HG02759 (cell line): ENCODE measurements around the gene DISC1.

Experiments
- ATAC-seq: cut with Tn5 transposase; IDR thresholded peaks from one replicate; pipeline ENCODE4 v1.9.1; 2021; ENCODE audit warnings: mild to moderate bottlenecking, moderate library complexity; ENCODE audit not compliant: unreplicated experiment

The DISC1 gene

DNA sequence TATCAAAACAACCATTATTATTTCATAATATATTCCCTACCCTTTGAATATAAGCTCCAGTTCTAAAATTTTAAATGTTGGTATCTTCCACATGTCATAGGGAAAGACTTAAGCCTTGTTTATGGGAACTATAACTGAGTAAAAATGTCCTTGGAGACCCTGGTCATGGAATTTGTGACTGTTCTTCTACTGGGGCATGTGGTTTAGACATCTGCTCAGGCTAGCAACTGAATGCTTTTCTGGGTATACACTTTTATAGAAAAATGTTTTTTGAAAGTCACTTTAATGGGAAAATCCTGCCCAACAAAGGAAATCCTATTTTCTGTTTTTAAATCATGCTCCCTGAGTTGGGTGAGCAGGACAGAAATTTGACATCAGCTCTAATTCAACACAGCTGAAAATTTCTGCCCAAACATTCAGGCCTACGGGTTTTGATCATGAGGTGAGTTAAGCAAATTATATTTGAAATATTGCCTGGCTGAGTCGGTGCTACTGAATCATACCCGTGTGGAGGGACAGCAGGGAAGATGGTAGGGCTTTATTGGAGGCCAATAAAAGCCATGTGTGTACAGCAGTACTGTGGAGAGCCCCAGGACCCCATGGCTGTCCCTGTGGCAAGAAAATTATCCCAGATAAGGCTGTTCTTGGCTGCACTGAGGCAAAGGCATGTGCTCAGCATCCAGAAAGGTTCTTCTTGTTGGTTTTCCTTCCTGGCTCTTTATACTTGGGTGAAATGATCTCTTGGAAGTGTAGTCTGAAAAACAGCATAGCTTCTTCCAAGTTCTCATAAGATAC lies 391.8 kb downstream of the DISC1 start:
- no peak for ATAC-seq

DNA sequence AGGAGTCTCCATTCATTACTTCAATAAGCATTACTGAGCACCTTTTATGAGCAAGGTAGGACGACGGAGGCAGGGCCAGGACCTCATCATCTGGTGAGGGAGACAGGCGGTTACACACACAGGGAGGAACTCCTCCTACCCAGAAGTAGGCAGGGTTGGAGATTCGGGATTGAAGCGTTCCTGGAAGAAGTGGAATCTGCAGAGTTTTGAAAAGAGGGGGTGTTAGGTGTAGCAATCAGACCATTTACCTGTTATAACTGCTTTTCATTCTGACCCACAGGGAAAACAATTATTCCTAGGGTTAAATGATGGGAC lies 392.4 kb downstream of the DISC1 start:
- ATAC-seq: no peak

DNA sequence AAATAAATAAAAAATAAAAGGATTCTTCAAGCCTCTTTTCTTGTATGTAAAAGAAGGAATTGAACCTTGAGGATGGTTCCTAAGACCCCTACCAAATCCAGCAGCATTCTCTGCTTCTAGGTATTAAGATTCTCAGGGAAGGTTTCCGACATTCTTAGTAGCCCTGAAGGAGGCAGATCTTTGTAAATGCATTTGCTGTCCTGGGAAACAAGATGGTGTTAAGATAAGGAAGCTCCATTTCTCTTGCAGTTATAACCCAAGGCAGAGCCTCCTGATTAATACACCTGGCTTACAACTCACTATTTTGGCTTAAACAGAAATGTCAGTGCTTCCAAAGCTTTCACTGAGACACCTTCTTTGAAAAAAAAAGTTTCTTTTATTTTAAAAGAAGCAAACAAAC lies 393.8 kb downstream of the DISC1 start:
- no peak for ATAC-seq

DNA sequence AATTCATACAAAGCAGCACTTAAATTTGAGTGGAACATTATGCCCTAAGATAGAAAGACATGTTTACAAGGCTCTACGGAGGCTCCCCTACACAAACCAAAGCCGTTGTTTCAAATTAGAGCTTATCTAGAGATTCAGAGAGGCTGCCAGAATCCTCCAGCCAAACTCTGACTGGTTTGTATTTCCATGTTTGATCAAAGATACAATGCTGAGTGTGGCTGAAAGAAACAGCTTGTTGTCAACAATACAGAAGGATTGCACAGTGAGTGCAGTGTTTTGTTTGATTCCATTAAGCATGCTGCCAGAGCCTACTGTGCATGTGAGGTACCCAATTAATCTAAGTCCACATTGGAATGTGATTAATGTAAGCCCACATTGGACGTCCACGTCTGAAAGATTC lies 402.7 kb downstream of the DISC1 start:
- ATAC-seq: no peak

DNA sequence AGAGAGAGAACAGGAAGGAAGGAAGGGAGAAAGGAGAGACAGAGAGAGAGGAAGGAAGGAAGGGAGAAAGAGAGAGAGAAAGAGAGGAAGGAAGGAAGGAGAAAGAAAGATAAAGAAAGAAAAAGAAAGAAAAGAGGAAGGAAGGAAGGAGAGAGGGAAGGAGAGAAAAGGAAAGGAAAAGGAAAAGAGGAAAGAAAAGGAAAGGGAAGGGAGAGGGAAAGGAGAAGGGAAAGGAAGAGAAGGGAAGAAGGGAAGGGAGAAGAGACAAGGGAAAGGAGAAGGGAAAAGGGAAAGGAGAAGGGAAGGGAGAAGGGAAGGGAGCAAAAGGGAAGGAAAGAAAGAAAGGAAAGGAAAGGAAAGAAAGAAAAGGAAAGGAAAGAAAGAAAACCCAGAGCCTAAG lies 404.6 kb downstream of the DISC1 start:
- ATAC-seq: no peak

DNA sequence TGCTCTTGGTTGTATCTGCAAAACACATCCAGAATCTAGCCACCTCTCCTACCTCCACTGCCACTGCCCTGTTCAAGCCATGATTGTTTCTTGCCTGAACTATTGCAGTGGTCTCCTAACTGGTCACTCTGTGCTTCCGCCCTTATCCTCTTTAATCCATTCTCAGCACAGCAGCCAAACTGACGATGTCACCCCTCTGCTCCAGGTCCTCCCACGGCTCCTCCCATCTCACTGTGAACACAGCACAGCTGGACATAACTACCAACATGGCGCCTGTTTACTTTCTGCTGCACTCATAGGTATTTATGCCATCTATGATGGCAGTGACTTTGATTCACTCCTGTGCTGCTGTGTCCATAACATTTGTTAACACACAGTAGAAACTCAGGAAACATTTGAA lies 406.7 kb downstream of the DISC1 start:
- no peak for ATAC-seq

DNA sequence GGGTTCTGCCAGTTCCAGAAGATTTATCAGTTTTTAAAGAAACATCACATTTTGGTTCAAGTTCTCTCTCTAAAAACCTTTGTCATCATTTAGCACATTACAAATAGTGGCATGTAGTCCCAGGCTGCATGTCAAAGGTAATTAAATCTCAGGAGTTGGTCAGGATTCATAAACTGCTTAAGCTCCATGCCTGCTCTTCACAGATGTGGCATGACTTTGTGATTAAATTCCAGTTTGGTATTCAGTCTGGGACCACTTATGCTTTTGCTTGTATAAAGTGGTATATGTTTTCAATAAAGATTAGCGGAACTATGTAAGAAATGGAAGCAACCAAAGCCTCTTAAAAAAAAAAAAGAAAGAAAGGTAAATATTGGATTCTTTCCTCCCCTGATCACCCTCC lies 408.0 kb downstream of the DISC1 start:
- no peak for ATAC-seq

DNA sequence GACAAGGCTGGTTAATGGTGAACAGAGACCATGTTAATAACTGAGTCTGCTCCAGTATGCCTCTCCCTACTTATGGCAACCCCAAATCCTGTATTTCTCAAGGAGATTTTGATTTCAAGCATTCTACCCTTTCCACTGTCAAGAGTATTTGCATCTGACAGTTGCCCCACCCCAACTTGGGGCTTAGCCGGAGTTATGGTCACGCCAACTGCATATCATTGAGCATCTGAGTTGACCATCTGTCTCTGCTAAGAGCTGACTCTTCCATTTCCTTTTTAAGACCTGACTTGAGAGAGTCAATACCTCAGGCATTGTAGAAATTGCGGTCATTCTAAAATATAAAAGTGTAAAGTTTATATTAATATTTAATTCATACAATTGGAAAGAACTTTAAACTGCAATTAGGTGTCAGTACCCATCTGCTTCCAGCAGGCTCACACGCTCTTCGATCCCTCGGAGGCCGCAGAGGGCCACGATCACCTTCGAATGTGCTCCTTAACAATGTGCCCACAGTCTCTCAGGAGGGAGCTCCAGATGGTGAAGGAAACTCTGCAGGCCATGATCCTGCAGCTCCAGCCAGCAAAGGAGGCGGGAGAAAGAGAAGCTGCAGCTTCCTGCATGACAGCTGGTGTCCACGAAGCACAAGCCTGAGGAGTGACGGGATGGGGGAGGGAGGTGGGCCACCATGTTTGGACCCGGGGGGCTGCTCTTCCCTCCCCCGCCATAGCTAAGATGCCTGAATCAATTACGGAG lies 409.8 kb downstream of the DISC1 start:
- no peak for ATAC-seq

DNA sequence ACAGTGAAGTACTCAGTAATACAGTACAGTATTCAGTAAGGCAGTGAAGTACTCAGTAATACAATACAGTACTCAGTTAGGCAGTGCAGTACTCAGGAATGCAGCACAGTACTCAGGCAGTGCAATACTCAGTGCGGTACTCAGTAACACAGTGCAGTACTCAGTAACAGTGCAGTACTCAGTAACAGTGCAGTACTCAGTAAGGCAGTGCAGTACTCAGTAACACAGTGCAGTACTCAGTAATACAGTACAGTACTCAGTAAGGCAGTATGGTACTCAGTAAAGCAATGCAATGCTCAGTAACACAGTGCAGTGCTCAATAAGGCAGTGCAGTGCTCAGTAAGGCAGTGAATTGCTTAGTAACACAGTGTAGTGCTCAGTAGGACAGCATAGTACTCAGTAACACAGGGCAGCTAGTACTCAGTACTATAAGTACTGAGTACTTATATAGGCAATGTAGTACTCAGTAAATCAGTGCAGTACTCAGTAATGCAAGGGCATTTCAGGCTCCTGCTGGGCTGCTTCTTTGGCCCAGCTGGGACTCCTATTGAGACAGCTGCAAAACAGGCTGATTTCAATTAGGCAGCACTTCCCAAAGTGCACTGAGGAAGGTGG lies 411.3 kb downstream of the DISC1 start:
- no peak for ATAC-seq

DNA sequence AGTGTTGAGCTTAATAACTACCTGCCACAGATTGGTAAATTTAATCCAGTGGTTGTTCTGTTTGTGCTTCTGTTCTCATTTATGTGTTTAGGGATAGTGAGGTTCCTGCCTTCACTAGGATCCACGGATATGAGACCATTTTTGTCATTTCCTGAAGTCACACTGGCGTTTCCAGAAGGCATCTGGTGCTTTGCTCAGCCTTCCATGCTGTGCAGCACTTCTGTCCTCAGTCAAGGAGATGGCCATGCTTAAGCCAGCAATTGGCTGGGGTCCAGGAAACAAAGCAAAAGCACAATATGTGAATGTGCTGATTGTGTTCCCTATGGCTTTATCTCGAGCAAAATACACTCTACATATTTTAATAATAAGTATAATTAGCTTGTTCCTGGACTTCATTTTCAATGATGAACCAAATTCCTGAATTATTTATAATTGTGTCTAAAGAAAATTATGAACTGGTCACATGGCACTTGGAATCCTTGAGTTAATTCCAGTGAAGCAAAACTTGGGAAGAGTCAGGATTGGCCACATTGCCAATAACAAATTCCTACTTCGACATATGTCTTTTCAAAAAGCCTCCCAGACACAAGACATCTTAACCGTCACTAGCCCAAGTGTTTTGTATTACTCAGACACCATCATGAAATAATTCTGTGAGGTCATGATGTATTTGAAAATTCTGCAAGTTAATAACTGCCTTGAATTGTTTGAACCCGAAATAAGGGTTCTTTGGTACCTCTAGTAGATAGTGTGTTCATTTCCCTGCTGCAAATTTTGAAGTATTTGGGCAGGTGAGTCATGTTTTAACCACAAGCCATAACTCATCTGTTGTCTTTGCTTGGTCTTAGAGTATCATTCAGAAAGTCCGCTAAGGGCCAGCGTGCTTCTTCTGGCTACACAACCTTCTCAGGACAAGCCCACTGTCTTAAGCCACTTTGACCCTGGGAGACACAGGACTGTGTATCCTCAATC lies 412.4 kb downstream of the DISC1 start:
- ATAC-seq: no peak

DNA sequence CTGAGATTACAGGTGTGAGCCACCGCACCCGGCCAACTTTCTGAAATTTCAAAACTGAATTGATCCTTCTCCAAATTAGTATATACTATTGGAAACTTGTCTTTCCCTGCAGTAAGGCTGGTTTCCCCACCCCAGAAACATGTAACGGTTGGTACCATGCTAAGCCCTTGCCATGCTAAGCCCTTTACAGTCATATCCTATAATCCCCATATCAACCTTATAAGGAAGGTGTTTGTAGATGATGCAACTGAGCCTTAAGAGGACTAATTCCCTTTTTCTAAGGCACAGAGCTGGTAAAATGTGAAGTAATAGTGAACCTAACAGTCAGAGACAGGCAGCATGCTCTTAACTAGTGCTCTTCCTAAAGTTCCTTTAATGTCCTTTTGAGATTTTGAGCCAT lies 413.7 kb downstream of the DISC1 start:
- no peak for ATAC-seq

DNA sequence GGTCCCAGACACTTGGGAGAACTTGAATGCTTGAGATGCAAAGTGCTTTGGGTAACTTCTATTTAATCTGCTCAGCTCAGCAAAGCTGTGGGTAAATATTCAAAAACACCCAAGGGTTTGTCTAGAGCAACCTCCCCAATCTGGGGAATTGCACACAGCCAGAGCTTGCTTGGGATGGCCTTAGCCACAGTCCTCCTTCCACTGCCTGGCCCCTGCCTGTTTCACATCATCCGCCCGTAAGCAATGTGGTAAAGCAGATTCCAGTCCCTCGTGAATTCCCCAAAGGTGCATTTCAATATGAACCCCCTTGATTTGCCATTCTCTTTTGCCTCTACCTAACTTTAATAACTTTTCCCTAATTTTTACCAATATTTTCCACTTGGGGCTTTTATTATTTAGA lies 418.1 kb downstream of the DISC1 start:
- ATAC-seq: no peak

DNA sequence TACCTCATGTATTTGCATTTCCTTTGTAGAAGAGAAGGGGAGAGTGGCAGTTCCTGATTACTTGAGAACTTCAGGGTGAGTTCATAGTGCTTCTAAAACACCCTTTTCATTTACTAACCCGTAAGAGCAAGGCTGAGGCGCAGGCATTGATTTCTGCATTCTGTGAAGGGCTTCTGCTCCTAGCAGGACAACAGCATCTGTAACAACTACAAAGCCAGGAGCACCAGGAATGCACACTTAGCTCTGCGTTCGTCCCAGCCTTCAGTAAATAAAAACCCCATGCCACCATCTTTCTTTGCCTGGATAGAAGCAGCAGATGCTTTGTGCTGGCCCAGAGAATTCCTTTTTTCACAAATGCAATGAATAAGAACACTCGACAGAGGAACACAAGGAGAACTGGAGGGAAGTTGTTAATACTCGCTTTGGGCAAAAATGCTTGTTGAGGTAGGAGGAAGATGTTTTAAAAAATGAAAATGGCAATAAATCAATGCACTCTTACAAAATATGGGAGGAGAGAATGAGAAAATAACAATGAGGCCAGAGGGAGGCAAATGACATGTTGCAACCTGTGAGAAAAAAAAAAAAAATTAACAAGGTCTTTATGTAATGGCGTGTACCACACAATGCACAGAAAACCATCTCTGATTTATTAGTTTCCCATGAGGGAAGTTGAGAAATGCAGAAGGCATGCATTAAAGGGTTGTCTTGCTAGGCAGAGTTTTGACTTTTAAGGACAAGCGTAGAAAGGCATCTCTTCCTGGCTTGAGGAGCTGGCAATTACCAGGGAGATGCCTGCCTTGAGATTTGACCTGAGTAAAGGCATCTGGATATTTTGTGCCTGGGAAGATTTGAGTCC lies 418.8 kb downstream of the DISC1 start:
- no peak for ATAC-seq

DNA sequence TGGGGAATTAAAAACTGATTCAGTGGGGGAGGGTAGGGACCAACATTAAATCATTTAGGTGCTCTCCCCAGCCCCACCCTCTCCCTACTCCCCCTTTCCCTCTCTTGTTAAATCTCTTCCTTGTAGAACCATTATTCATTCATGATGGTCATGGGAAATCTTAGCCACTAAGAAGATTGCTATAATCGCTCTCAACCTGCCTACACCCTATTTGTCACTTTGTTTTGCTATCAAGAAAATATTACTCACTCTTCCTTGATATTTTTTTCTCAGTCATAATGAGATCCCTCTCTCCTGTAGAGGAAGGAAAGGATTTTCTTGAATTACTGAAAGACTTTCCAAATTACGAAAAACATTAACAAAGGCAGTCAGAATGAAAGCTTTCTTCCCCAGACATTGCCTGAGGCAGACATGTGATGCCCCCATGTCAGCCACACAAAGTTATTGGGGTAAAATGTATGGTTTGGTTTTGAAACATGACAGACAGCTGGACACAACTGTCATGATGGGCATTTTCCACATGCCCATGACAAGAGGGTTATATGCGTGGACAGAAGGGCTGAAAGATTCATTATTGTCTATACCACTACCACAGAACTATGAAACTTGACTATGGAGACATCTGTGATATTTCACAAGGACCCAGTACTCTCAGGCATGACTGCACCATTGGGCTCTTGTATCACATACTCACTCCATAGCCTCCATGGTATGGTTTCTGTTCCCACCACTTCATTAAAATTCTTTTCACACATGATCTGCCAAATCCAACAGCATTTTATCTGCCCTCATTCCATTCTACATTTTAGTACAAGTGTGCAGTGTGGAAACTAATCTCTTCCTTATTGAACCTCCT lies 420.1 kb downstream of the DISC1 start:
- no peak for ATAC-seq

DNA sequence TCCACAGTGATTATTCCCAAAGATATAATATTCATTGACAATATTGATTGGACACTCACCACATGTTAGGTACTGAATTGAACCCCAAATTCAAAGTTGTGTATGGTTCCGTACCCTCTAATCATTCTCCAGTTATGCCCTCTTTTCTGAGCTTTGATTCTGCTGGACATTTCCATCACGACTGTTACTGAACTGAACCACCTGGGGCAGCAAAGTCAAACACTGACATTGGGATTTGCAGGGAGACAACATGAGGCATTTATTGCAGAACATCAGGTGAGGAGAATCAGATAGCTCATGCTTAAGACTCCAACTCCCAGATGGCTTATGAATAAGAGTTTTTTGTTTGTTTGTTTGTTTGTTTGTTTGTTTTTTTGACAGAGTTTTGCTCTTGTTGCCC lies 420.9 kb downstream of the DISC1 start:
- ATAC-seq: no peak

DNA sequence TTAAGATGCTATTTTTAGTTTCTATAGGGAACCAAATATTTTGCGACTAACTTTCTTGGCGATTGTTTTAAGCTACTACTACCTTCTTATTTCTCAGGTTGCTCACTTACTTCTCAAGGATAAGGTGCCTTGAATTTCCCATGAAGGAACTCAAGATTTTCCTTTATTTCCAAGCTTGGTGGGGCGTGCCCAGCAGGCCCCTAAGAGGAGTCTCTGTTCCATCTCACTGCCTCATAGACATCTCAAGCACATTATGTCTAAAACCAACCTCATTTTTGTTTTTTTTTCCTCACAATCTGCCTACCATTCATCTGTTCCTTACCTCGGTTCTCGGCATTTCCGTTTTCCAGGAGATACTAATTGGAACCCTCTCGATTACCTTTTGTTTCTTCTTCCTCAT lies 421.9 kb downstream of the DISC1 start:
- ATAC-seq: no peak

DNA sequence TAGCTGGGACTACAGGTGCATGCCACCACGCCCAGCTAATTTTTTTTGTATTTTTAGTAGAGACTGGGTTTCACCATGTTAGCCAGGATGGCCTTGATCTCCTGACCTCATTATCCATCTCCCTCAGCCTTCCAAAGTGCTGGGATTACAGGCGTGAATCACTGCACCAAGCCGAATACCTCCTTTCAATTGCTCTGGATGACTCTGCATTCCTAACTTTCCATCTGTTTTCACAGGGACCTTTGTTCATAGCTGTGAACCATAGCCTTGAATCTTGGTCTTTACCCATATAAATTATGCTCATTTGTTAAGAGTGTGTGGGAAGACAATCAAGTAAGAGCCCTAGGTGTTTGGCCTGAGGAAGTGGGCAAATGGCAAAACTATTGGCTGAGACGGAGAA lies 422.7 kb downstream of the DISC1 start:
- no peak for ATAC-seq

DNA sequence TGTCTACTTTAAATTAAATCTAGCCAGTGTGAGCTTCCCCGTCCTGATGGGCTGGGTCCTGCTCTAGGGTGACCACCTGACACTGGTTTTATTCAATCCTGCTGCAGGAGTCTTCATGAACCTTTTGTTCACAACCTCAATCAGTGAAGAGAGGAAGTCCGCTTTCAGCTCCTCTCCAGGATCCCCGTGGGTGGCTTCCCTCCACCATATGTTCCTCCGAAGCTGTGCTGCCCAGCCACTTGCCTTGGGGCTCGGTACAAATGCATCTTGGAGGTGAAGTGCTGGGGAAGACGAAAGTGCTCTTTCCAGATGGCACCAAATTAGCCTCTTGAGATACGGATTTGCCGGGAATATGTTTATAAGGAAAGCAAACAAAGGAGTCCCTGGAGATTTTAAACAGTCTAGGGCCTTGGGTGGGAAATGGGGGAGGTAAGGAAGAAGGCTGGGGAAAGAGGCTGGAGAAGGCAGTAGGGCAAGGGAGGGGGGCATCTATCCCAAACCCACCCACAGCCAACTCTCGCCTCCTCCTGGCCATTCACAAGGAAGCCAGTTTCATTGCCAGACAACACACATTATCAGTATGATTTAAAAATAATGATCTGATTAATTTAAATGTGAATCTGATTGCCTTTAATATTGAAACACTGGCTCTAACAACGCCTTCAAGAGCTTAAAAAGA lies 430.8 kb downstream of the DISC1 start:
- no peak for ATAC-seq

DNA sequence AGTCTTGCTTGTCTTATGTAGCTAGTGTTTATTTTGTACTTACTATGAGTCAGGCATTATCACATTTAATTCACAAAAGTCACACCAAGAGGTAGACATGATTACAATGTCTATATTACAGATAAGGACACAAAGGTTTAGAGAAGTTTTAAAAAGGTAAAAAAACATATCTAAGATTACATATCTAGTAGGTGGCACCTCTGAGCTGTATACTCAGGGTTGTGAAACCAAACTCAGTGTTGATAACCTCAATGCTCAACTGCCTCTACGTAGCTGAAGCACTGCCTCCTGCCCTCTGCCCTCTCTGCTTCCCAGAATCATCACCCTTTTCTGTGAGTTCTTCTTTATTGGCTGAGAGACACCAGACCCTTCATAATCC lies 431.3 kb downstream of the DISC1 start:
- ATAC-seq: no peak
